Right atrium auricular region (tissue), 2 donors: ENCODE data around the gene TMEM201. TPM values are rescaled to one million over a fixed set of nuclear protein-coding genes. Genes with fewer than 3 reads are reported as not detected.

Experiments
- DNase-seq: peaks from one replicate; pipeline ENCODE4 v3.0.0-alpha.2; 2019; ENCODE audit warnings: low spot score
- H3K27ac ChIP-seq, 2 donors: fragments of 200-600 bp; sonication (generic); 1 replicate in 1 of 2; 2 replicates in 1 of 2; pipeline ENCODE4 v1.5.1; 2016 to 2019
- H3K27me3 ChIP-seq, 2 donors: fragments of 200-600 bp; sonication (generic); one replicate each; pipeline versions ENCODE4 v1.5.1 to v1.6.0; 2017 to 2019
- H3K36me3 ChIP-seq: fragments of 200-600 bp; sonication (generic); one replicate; pipeline ENCODE4 v1.5.1; 2016
- H3K4me1 ChIP-seq, 2 donors: fragments of 200-600 bp; sonication (generic); one replicate each; pipeline versions ENCODE4 v1.5.1 to v1.6.0; 2017 to 2019
- H3K4me3 ChIP-seq, 2 donors: fragments of 200-600 bp; sonication (generic); 1 replicate in 1 of 2; 2 replicates in 1 of 2; pipeline ENCODE4 v1.5.1; 2017 to 2019; ENCODE audit warnings: mild to moderate bottlenecking in 1 of 2, moderate library complexity in 1 of 2
- H3K9me3 ChIP-seq, 2 donors: fragments of 200-600 bp; sonication (generic); one replicate each; pipeline ENCODE4 v1.5.1; 2019
- CTCF ChIP-seq, 2 donors: fragments of 200-600 bp; sonication (generic); IDR thresholded peaks; one replicate each; pipeline ENCODE4 v1.5.1; 2019; ENCODE audit warnings: antibody characterized with exemption in 2 of 2
- total RNA-seq, 2 donors: library from RNA; depleted of rRNA; stranded (reverse); fragments of >200 nt; gene quantifications; one replicate each; pipeline ENCODE4 v1.1.0, GENCODE V29; 2016

The TMEM201 gene
- total RNA-seq, 2 donors from 2014 or later, result 17.2 to 18.6 TPM

- H3K4me1 ChIP-seq, result peaks cover 0 to 55% of the 10 kb centered on the region in 2 donors
- peak overlapping the region; percentile 51 to 66 for H3K27ac ChIP-seq
- H3K9me3 ChIP-seq, result no peaks in the 10 kb centered on the region
- no peaks in the 10 kb centered on the region for H3K27me3 ChIP-seq
- no peak for TF ChIP-seq CTCF (IDR thresholded peaks at IDR 0.05)
- no peaks in the 10 kb centered on the region for H3K36me3 ChIP-seq
- no peak for DNase-seq
- peak overlapping the region; percentile 70 to 74 for H3K4me3 ChIP-seq
Observed at GRCh38 chr1:9589144-9589718, 520 bp downstream of the TMEM201 start.

- Histone ChIP-seq H3K36me3 (no peaks in the 10 kb centered on the region), H3K9me3 (no peaks in the 10 kb centered on the region), H3K27ac (peak overlapping the region; percentile 51 to 66), H3K4me3 (peak overlapping the region; percentile 70 to 74), H3K4me1 (peaks cover 0 to 58% of the 10 kb centered on the region in 2 donors), H3K27me3 (no peaks in the 10 kb centered on the region)
- DNase-seq, result no peak
- no peak for TF ChIP-seq CTCF (IDR thresholded peaks at IDR 0.05)
Observed at GRCh38 chr1:9589719-9590157, 1.0 kb downstream of the TMEM201 start.

GRCh38 chr1:9590201-9590600 lies 1.5 kb downstream of the TMEM201 start:
- DNase-seq, result no peak
- Histone ChIP-seq H3K4me3 (no peak overlapping the region), H3K4me1 (peaks cover 0 to 59% of the 10 kb centered on the region in 2 donors), H3K36me3 (no peaks in the 10 kb centered on the region), H3K27ac (peak overlapping the region in 1 of 2 donors; percentile 15), H3K27me3 (no peaks in the 10 kb centered on the region), H3K9me3 (no peaks in the 10 kb centered on the region)
- TF ChIP-seq CTCF (IDR thresholded peaks at IDR 0.05), result no peak

GRCh38 chr1:9590945-9591668 lies 2.4 kb downstream of the TMEM201 start:
- no peaks in the 10 kb centered on the region for H3K27me3 ChIP-seq
- no peaks in the 10 kb centered on the region for H3K36me3 ChIP-seq
- no peaks in the 10 kb centered on the region for H3K9me3 ChIP-seq
- no peak for TF ChIP-seq CTCF (IDR thresholded peaks at IDR 0.05)
- peaks cover 0 to 68% of the 10 kb centered on the region in 2 donors for H3K4me1 ChIP-seq
- DNase-seq, result no peak
- peak overlapping the region; percentile 14 to 69 for H3K27ac ChIP-seq
- no peak overlapping the region for H3K4me3 ChIP-seq

- Histone ChIP-seq H3K27ac (peak overlapping the region; percentile 14 to 69), H3K27me3 (no peaks in the 10 kb centered on the region), H3K4me3 (no peak overlapping the region), H3K4me1 (peaks cover 0 to 76% of the 10 kb centered on the region in 2 donors), H3K9me3 (no peaks in the 10 kb centered on the region), H3K36me3 (no peaks in the 10 kb centered on the region)
- no peak for TF ChIP-seq CTCF (IDR thresholded peaks at IDR 0.05)
- DNase-seq, result no peak
Observed at GRCh38 chr1:9591669-9592509, 3.2 kb downstream of the TMEM201 start.
